GM18502 (cell line): ENCODE data around the gene SON.
A peak's percentile ranks its signal among the peaks of the same experiment; 100 is the strongest.
"Not testable (repeated sequence)": the region's sequence is repeated elsewhere in the genome, so short reads cannot be mapped to it uniquely, and the experiment has no call there.

Experiments used
- ATAC-seq: cut with Tn5 transposase; IDR thresholded peaks from one replicate; pipeline ENCODE4 v1.9.1; 2021; ENCODE audit warnings: mild to moderate bottlenecking; ENCODE audit not compliant: unreplicated experiment, poor library complexity

SON gene

DNA sequence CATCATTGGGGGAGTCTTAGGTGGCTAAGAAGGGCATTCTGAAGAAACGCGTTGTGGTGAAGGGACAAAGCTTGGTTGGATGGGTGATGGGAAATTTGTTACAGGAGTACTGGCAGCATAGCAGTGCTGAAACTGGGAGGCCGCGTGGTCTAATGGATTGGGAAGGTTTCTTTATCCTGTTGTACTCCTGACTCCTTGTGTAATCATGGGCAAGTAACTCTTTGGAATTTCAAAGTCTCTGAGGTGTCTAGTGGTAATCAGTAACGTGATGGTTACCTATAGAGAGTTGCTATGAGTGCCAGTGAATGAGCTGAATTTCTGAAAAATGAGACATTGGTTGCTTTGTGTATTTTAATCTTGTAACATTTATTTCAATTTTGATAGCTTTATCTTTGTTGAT lies 27.2 kb downstream of the SON start:
- ATAC-seq: no peak

- ATAC-seq: no peak
Measured at GRCh38 chr21:33572350-33572749, 29.5 kb downstream of the SON start.

GRCh38 chr21:33576741-33577141 lies 33.9 kb downstream of the SON start:
- not testable (repeated sequence) for ATAC-seq

- ATAC-seq: no peak
Measured at GRCh38 chr21:33578214-33578613, 35.4 kb downstream of the SON start.

DNA sequence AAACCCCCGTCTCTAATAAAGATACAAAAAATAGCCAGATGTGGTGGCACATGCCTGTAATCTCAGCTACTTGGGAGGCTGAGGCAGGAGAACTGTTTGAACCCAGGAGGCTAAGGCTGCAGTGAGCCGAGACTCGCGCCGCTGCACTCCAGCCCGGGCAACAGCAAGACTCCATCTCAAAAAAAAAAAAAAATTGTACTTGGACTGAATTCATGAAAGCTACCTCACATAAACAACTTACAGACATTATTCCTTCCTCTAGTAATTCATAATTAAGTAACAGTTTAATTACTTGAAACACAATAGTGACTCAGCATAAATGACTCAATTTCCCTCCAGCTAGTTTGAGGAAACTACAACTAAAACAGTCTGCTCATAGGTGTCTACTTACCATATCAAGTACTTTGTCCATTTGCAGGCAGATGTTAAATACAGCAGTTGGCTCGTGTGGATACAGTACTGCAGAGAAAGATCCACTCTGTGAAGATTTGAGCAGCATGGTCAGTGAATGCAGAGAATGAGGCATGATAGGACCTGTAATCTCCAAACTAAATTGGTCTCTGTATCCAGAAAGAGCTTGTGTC lies 36.2 kb downstream of the SON start:
- ATAC-seq: no peak

GRCh38 chr21:33584455-33584854 lies 41.6 kb downstream of the SON start:
- no peak for ATAC-seq

- ATAC-seq: no peak
Measured at GRCh38 chr21:33586927-33587326, 44.1 kb downstream of the SON start.

DNA sequence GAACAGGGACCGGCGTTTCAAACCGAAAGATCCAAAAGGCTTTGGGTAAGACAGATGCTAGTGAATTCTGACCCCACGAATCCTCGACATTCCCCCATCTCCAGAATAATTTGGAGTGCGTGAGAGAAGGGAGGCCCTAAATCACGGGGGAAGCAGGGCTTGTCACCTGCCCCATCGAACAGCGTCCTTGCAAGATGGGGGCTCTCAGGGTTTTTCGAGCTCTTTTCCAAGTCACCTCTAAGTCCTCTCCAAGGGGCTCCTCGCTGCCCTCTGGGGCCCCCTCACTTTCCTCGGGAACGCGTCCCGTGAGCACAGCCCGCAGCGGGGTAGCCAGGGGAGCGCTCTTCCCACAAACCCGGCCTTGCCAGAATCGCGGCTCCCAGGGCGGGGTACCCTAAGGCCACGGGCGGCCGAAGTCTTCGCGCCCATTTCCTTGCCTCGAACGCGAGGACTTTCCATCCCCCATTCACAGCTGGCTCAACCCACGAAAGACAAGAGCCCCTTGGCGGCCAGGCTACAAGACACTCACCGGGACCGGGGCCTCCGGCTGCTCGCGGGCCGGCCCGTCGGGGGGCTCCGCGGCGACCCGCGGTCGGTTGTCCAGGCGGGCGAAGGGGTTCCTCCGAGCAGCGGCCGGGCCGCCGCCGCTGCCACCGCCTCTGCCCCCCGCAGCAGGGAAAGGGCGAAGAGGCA lies 45.1 kb downstream of the SON start:
- ATAC-seq: peak; percentile 47

GRCh38 chr21:33588485-33589335 lies 45.9 kb downstream of the SON start, which contains the start of gene DONSON:
DONSON (minus strand) TSS chr21:33588684; CDS start chr21:33588641, 43 bp downstream.
- peak; percentile 92 for ATAC-seq

DNA sequence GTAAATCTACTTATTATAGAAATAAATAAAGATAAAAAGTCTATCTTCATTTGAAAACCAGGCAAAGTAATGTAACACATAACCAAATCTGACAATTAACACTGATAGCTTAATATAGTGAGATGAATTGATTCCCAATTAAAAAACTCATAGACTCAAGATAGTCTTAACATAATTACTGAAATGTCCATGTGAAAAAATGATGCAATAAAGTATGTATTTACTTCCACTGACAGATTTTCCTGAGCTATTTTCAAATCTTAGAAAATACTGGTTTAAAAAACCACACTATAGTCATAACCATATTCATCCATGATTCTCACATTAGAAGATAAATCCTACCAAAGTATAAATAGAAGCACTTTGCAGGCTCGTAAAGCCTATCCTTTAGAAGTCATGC lies 55.2 kb downstream of the SON start:
- ATAC-seq: no peak

GRCh38 chr21:33608559-33608958 lies 65.7 kb downstream of the SON start:
- no peak for ATAC-seq

GRCh38 chr21:33611006-33611744 lies 68.3 kb downstream of the SON start:
- ATAC-seq: no peak

DNA sequence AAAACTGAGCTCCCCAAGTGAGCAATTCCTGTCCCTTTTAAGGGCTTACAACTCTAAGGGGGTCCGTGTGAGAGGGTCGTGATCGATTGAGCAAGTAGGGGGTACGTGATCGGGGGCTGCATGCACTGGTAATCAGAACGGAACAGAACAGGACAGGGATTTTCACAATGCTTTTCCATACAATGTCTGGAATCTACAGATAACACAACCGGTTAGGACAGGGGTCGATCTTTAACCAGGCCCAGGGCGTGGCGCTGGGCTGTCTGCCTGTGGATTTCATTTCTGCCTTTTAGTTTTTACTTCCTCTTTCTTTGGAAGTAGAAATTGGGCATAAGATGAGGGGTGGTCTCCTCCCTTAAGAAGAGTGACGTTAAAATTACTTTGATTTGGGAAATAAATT lies 74.7 kb downstream of the SON start:
- not testable (repeated sequence) for ATAC-seq

DNA sequence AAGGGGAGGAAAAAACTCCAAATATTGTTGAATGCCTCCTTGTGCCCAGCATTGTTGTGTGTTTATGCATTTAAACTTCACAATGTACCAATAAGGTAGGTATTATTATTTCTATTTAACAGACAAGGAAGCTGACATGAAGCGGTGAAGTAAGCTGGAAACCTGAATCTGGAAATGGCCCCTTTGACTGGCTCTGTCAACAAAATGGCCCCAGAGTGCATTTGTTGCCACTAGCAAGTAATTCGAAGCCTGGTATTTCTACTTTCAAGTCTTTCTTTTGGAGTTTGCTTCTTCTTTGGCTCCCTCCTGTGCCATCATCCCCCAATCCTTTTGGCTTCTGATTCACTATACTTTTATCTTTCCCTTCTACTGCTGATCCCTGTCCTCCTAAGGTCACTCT lies 75.6 kb downstream of the SON start:
- ATAC-seq: no peak

- no peak for ATAC-seq
Measured at GRCh38 chr21:33619726-33620125, 76.9 kb downstream of the SON start.

DNA sequence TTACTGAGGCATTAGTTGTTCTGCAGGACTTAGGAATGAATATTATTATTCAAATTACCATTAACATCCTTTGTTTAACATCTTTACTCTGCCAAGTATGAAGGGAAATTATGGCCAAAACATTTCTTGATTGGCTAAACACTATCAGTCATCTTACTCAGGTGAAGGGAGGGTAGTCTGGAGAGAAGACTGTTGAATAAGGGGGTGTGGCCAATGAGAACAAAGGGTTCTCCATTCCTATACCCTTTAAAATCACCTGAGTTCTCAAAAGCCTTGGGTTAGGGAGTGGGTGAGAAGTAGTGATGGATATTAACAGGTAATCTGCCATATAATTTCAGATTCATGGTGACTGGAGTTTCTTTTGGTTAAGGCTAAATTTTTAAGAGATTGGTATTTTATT lies 79.4 kb downstream of the SON start:
- ATAC-seq: no peak

GRCh38 chr21:33626151-33626550 lies 83.3 kb downstream of the SON start:
- not testable (repeated sequence) for ATAC-seq
